Measurements from ENCODE around the gene RAB3GAP1.
"Not testable (repeated sequence)": the region's sequence is repeated elsewhere in the genome, so short reads cannot be mapped to it uniquely, and the experiment has no call there.

RAB3GAP1 gene

DNA sequence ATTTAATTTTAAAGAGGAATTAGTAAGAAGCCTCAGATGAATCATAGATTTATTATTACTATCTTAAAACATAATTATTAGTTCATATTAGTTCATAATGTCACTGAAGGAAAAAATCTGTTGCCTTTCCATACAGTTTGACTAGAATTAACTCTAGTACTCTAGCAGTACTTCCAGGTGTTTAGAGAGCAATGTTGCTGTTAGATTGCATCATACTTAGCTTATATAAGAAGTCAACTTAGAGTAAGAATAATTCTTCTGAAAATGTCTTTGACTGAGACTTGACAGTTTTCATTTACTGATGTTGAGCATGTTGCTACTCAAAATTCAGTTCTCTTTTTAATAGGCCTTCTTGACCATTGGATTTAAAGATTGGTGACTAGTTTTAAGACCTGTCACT is 4.7 kb downstream of the RAB3GAP1 start:
- no peak for DNase-seq

DNA sequence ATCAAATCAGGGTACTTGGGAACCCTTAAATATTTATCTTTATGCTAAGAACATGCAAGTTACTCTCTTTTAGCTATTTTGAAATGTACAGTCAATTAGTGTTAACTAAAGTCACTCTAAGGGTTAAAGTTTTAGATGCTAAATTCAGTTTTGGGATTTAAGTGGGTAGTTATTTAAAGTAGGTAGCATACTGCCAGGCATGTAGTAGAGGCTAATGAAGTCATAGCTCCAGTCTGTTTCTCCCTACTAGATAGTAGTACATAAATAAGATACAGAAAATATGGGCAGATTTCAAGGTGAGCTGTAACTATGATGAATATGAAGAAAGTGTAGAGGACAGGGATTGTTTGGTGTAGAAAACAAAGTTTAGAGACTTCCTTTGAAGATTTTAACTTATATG is 7.5 kb downstream of the RAB3GAP1 start:
- DNase-seq, result no peak

DNA sequence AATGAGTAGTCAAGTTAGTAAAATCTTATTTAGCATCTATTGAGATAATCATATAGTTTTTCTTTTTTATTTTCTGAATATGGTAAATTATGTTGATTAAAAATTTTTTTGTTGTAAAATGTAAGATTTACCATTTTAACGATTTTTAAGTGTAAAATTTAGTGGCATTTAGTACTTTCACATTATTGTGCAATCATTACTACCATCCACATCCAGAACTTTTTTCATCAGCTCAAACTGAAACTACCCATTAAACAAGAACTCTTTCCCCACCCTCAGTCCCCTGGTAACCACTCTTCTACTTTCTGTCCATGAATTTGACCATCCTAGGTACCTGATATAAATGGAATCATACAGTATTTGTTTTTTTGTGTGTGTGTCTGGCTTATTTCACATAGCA is 11.1 kb downstream of the RAB3GAP1 start:
- no peak for DNase-seq

DNA sequence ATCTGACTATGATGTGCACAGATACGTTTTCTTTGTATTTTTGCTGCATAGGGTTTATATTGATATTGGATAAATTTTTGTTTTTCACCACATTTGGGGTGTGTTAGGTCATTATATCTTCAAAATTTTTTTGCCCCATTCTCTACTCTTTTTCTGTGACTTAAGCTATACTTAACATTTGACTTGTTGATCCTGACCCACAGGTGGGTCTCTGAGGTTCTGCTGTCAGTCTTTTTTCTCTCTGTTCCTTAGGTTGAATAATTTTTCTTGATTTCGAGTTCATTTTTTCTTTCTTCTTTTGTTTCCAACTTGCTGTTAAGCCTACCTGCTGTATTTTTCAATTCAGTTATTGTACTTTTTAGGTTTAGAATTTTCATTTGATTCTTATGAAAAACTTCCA is 12.1 kb downstream of the RAB3GAP1 start:
- no peak for DNase-seq

DNA sequence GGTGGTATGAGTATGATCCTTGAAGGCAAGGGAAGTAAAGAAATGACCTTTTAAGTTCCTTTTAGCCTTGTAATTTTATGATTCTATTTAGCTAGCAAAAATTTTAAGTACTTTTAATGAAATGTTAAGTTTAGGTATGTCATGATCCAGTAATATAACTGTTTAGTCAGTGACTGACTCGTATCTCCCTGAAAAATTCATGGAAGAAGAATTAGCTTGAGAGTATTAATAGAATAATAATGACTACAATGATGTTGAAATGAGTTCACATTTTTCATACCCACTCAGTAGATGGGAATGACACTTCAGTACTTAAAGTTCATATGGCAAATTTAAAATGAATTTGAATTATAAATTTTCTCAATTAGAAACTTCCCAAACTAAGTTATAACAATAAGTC is 14.6 kb downstream of the RAB3GAP1 start:
- DNase-seq, result no peak

DNA sequence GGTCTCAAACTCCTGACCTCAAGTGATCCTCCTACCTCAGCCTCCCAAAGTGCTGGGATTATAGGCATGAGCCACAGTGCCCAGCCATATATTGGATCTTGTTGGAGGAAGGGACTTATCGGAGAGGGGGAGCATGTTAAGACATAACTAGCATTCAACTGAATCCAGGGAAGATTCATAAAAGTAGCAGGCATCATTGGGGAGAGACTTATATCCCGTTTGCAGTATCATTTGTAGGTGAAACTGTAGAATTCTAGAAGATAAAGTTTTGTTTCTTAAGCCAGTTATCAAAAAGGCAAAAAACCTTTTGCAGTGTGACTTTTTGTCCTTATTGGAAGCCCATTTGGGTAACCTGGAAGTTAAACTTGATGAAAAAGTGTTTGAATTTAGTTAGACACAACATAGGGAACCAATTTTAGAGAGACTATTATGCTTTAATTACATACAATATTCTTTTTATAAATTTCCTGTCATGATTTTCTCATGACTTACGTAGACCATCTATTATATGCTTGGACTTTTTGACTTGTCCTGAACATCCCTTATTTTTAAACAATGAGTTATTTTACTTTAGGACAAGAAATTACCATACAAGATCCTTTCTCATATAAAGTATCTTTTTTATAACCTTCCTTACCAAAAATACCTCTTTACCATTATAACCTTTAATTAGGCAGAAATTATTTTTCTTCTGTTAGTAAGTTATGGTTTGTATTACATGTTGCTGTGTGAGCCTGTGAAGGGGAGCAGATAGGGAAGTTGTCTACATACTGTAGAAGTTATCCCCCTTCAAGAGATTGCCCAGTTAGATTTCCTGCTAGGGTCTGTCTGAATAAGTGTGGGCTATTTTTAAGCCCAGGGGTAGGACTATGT is 20.3 kb downstream of the RAB3GAP1 start:
- DNase-seq, result no peak

DNA sequence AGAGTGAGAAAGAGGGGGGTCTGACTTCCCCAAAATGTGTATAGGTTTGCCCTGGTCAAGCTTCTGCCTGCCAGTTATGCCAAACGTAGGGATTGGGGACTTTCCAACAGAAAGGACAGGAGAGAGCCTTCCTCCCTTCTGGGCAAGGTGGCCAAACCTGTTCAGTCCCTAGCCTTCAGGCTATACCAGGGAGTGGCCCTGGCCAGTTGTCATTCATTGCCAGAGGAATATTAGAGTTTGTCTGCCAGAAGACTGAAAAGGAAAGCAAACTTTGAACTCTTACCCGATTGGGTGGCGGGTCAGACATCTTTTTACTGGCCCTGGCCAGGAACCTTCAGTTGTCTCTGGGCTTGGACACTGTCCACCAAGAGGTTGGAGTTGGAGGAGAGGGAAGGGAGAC is 22.1 kb downstream of the RAB3GAP1 start:
- no peak for DNase-seq

DNA sequence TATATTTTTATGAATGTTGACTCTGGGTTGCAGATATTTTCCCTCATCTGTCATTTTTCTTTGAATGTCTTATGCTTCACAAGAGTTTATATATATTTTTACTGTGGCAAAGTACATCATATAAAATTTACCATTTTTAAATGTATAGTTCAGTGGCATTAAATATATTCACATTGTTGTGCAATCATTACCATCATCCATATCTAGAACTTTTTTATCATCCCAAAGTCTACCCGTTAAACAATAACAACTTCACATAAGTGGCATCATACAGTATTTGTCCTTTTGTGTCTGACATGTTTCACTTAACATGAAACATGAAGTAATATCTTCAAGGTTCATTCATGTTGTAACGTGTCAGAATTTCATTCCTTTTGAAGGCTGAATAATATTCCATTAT is 24.5 kb downstream of the RAB3GAP1 start:
- DNase-seq, result no peak

DNA sequence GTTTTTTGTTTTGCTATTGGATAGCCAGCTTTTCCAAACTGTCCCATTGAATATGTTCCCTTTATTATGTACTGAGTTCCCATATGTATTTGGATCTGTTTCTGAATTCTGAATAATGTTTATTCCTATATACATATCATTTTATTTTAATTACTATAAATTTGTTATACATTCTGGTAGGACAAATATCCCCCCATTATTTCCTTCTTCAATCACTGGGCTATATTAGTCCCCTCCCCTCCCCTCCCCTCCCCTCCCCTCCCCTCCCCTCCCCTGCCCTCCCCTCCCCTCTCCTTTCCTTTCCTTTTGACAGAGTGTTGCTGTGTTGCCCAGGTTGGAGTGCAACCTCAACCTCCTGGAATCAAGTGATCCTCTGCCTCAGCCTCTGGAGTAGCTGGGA is 26.3 kb downstream of the RAB3GAP1 start:
- no peak for DNase-seq

DNA sequence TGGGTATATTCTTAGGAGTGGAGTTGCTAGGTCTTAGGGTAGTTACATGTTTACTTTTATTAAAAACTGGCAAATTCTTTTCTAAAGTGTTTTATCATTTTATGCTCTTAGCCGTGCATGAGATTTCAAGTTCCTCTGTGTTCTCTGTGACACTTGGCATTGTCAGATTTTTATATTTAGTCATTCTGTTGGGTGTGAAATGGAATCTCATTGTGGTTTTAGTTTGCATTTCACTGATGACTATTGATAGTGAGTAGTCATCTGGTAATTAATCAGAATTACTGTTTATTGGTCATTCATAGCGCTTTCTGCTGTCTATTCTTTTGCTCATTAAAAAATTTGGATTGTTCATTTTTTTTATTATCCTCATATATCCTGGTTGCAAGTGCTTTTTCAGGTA is 34.1 kb downstream of the RAB3GAP1 start:
- DNase-seq, result no peak

DNA sequence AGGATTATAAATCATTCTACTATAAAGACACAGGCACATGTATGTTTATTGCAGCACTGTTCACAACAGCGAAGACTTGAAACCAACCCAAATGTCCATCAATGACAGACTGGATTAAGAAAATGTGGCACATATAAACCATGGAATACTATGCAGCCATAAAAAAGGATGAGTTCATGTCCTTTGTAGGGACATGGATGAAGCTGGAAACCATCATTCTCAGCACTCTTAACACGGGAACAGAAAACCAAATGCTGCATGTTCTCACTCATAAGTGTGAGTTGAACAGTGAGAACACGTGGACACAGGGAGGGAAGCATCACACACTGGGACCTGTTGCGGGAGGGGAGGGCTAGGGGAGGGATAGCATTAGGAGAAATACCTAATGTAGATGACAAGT is 37.5 kb downstream of the RAB3GAP1 start:
- not testable (repeated sequence) for DNase-seq

DNA sequence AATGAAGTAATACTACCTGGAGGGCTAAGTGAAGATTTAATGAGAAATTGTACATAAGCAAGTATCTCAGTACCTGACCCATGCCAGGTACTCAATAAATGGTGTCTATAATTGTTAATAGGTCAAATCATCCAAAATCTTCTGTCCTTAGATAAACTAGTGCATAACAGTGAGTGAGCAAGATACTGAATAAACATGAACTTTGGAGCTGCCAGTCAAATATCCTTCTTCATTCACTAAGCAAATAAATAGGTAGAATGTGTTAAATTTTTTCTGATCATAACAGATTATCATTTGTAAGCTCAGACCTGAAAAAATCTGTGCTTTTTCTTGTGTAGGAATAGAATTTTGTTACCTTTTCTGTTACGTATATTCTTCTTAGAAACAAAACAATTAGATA is 39.6 kb downstream of the RAB3GAP1 start:
- no peak for DNase-seq

DNA sequence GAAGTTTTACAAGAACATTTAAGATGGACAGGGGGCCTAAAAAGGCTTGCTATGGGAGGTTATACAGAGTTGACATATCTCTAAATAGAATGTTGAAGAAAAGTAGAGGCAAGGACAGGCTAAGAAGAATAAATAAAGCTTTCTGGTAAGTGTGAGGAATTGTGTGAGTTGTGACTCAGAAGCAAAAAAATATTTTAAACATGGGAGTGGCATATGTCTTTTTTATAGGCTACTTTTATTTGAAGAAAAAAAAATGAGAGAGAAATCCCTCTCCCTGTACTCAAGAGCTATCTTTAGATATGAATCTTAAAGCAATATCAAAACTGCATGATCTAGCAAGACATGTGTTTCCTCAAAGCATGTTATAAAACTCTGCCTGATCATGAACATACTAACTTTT is 41.1 kb downstream of the RAB3GAP1 start:
- no peak for DNase-seq

DNA sequence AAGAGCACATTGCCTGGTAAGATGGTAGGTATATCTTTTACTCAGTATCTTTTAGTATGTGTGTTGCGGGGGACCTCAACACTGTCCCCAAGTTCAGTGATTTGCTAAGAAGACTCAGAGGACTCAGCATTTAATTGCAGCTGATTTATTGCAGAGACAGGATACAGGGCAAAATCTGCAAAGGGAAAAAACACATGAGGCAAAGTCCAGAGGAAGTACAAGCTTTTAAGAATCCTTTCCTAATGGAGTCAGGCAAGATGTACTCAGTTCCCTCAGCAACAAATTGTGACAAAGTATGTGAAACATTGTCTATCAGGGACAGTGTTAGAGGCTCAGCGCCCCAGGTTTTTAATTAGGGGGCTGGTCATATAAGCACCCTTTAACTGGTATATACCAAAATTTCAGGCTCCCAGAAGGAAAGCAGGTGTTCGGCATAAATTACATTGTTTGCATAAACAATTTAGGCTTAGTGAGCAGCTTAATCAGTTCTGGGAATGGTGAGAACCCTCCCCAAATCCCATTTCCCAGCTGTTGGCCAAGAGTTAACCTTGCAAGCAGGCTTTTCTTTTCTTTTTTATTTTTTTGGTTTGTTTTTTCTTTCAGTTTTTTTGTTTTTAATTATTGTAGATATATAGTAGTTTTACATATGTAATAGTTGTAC is 41.7 kb downstream of the RAB3GAP1 start:
- no peak for DNase-seq

DNA sequence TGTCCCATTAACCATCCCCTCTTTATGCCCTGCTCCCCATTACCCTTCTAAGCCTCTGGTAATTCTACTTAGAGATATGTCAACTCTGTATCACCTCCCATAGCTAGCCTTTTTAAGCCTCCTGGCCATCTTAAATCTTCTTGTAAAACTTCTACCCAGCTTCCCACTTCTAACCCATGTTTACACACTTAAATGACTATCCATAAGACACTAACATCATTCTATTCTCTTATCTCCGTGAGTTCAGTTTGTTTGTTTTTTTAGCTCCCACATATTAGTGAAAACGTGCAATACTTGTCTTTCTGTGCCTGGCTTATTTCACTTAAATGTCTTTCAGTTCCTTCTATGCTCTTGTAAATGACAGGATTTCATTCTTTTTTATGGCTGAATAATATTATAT is 42.4 kb downstream of the RAB3GAP1 start:
- no peak for DNase-seq

DNA sequence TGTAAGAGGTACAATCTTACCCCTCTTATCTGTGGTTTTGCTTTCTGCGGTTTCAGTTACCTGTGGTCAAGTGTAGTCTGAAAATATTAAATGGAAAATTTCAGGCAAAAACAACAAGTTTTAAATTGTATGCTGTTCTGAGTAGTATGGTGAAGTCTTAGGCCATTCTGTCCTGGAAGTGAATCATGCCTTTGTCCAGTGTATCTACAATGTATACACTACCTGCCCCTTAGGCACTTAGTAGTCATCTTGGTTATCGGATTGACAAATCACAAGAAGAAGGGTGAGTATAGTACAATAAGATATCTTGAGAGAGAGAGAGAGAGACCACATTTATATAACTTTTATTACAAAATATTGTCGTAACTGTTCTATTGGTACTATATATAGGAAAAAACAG is 43.5 kb downstream of the RAB3GAP1 start:
- no peak for DNase-seq

DNA sequence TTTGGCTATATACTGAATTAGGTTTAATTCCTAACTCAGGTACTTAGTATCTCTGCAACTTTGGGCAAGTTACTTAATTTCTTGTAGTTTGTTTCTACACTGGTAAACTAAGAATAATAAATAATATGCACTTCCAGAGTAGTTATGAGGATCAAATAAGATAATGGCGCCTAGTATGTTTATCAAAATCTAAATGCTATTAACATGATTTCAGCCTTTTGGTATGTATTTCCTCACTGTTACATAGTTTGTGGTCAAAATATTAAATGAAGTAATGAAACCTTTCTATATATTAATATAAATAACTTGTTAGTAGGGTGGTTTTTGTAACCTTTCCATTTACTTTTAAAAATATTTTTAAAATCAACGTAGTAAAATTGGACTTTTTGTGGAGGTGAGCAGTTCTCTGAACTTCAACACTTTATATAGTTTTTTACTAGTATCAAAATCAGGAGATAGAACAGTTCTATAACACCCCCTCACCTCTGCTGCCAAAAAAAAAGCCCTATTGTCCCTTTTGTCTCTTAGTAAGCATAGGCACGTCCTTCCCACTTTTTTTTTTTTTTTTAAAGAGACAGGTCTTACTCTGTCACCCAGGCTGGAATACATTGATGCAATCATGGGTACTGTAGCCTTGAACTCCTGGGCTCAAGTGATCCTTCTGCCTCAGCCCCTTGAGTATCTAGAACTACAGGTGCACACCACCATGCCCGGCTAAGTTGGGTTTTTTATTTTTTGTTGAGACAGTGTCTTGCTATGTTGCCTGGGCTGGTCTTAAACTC is 44.8 kb downstream of the RAB3GAP1 start:
- no peak for DNase-seq

DNA sequence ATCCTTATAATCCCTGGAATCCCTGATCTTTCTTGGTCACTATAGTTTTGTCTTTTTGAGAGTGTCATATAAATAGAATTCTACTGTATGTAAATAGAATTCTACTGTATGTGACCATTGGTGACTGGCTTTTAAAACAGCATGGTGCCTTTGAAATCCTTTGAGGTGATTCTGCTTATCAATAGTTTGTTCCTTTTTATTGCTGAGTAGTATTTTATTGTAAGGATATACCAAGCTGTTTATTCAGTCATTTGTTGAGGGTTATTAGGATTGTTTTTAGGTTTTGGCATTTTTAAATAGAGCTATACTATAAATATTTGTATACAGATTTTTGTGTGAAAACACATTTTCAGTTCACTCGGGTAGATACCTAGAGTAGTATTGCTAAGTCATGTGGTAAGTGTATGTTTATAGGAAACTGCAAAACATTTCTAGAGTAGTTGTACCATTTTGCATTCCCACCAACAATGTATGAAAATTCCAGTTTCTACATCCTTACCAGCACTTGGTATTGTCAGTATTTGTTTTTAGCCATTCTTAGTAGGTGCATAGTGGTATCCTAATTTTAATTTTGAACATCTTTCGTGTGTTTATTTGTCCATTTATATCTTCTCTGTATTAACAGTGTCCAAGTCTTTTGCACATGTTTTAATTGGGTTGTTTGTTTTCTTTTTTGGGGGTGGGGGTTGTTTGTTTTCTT is 45.6 kb downstream of the RAB3GAP1 start:
- DNase-seq, result no peak

DNA sequence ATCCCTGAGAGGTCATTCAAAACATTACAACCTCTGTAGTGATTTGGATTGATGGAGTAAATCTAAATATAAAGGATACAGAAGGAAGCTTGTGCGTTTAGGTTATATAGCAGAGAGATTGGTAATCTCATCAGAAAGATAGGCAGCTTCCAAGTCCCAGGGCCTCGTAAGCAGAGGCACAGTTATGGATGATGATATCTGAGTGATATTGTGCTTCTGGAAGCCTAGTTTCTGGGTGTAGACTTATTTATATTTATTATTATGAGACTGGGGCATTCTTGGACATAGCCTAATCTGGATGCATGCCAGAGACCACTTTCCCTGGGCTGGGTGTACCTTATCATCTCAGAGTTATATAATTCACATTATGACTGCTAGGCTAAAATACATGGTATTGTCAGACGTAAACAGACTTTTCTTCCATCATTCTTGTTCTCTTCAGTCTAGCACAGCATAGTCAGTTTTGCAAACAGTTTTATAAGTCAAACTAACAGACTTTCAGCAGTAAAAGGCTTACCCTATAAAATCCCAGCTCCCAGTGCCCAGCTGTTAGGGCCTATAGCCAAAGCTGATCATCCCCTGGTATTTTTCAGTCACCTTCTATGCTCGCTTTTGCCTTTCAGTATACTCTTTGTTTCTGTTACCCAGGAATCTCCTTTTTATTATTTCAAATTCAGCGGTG is 47.9 kb downstream of the RAB3GAP1 start:
- DNase-seq, result no peak

DNA sequence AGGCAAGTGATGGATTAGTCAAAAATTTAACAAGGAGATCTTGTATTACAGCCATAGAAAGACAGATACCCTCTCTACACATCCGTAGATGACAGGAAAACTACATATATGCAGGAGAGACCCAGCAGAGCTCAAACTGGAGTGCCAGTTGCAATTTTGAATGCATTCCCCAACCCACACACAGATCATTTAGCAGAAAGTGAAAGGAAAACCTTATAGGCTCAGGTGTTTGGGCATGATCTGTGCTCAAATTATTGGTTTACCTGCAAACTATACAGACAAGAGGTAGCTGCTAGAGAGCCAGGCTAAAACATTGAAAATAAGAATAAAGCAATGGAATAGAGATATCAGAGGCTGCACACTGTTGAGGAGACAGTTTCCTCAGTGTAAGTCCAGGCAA is 51.8 kb downstream of the RAB3GAP1 start:
- no peak for DNase-seq

DNA sequence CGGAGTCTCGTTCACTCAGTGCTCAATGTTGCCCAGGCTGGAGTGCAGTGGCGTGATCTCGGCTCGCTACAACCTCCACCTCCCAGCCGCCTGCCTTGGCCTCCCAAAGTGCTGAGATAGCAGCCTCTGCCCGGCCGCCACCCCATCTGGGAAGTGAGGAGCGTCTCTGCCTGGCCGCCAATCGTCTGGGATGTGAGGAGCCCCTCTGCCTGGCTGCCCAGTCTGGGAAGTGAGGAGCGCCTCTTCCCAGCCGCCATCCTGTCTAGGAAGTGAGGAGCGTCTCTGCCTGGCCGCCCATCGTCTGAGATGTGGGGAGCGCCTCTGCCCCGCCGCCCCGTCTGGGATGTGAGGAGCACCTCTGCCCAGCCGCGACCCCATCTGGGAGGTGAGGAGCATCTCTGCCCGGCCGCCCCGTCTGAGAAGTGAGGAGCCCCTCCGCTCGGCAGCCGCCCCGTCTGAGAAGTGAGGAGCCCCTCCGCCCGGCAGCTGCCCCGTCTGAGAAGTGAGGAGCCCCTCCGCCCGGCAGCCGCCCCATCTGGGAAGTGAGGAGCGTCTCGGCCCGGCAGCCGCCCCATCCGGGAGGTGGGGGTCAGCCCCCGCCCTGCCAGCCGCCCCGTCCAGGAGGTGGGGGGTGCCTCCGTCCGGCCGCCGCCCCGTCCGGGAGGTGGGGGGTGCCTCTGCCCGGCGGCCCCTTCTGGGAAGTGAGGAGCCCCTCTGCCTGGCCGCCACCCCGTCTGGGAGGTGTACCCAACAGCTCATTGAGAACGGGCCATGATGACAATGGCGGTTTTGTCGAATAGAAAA is 53.6 kb downstream of the RAB3GAP1 start:
- DNase-seq, result not testable (repeated sequence)

DNA sequence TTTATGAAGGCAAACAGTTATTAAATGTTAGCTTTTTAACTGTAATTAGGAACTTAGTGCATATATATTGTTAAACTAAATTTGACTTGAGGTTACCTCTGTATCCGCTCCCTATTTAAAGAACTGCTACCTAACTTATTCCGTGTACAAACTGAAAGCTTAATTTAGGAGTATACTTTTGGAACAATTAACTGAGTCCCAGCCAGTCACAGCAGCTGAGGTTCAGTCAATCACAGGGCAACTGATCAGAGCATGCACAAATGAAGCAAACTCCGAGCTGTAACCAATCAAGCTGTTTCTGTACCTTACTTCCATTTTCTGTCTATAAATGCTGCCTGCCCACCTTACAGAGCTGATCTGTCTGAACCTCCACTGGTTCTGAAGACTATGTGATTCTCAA is 61.2 kb downstream of the RAB3GAP1 start:
- no peak for DNase-seq

Data from activated CD4-positive, alpha-beta T cell treated with anti-CD3 and anti-CD28 coated beads, Interleukin-2, amount 50 U/mL, for 4 hours (primary cell).